ENCODE data around the gene ACSM2A. TPM values are rescaled to one million over a fixed set of nuclear protein-coding genes. Genes with fewer than 3 reads are reported as not detected.
"Not testable (repeated sequence)": the region's sequence is repeated elsewhere in the genome, so short reads cannot be mapped to it uniquely, and the experiment has no call there.

ACSM2A gene
- total RNA-seq, 1 donor from 2014 or later = 0.12 TPM

GRCh38 chr16:20424129-20424866, 27.0 kb upstream of the ACSM2A start:
- DNase-seq (ENCODE audit: low read depth) = no peak
- no peak overlapping the region for H3K4me3 ChIP-seq (ENCODE audit: low read depth, low read length)
- TF ChIP-seq, protein P1, sequence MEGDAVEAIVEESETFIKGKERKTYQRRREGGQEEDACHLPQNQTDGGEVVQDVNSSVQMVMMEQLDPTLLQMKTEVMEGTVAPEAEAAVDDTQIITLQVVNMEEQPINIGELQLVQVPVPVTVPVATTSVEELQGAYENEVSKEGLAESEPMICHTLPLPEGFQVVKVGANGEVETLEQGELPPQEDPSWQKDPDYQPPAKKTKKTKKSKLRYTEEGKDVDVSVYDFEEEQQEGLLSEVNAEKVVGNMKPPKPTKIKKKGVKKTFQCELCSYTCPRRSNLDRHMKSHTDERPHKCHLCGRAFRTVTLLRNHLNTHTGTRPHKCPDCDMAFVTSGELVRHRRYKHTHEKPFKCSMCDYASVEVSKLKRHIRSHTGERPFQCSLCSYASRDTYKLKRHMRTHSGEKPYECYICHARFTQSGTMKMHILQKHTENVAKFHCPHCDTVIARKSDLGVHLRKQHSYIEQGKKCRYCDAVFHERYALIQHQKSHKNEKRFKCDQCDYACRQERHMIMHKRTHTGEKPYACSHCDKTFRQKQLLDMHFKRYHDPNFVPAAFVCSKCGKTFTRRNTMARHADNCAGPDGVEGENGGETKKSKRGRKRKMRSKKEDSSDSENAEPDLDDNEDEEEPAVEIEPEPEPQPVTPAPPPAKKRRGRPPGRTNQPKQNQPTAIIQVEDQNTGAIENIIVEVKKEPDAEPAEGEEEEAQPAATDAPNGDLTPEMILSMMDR (conservative IDR thresholded peaks at IDR 0.05; ENCODE audit: low read depth, low read length) = no peak

- DNase-seq (ENCODE audit: low read depth) = not testable (repeated sequence)
These were observed 23.9 kb upstream of the ACSM2A start for GRCh38 chr16:20427401-20427797.

DNA sequence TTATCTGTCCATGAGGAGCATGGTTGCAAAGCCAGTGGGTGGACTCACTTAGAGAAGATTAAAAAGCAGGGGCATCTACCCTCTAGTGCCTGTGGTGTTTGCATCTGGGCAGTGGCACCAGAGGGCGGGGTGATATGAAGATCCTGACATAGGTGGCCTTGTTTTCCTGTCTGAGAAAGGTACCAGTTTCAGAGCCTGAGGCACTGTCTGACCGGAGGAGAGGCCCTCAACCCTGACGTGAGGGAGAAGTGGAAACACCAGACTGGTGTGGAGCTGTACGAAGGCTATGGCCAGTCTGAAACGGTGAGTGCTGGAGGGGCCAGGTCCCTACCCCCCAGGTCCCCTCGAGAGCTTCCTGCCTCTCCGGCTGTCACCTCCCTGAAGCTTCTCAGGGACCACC, 21.8 kb upstream of the ACSM2A start:
- not testable (repeated sequence) for DNase-seq (ENCODE audit: low read depth); H3K4me3 ChIP-seq (ENCODE audit: low read depth, low read length)

More at GRCh38 chr16:20427401-20427797, 23.9 kb upstream of the ACSM2A start:
- not testable (repeated sequence) for H3K4me3 ChIP-seq (ENCODE audit: low read depth, low read length)

- H3K4me3 ChIP-seq (ENCODE audit: low read depth, low read length); DNase-seq (ENCODE audit: low read depth): not testable (repeated sequence)
These were observed 20.8 kb upstream of the ACSM2A start for GRCh38 chr16:20430480-20430879.

- no peak overlapping the region for H3K4me3 ChIP-seq (ENCODE audit: low read depth, low read length)
- TF ChIP-seq, protein P1 (conservative IDR thresholded peaks at IDR 0.05; ENCODE audit: low read depth, low read length) = no peak
- no peak for DNase-seq (ENCODE audit: low read depth)
These were observed 20.4 kb upstream of the ACSM2A start for GRCh38 chr16:20430948-20431347.

- not testable (repeated sequence) for DNase-seq (ENCODE audit: low read depth); H3K4me3 ChIP-seq (ENCODE audit: low read depth, low read length)
These were observed 12.4 kb upstream of the ACSM2A start for GRCh38 chr16:20438950-20439349.

- DNase-seq (ENCODE audit: low read depth); H3K4me3 ChIP-seq (ENCODE audit: low read depth, low read length): not testable (repeated sequence)
These were observed 11.5 kb upstream of the ACSM2A start for GRCh38 chr16:20439820-20440231.

DNA sequence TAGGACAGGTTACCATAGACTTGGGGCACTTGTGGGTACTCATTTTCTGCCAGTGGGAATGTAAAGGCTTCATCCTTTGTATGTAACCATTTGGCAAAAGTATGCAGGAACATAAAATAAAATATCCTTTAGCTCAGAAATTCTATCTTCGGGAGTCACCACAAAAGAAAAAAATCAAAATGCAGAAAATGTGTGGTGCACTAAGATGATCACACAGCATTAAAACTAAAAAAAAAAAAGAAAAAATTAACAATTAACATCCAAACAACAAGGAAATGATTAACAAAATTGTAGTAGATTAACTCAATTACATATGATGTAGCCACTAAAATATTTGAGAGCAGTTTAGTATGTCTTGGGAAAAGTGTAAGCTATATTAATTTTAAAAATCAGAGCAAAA, 10.6 kb upstream of the ACSM2A start:
- not testable (repeated sequence) for DNase-seq (ENCODE audit: low read depth); H3K4me3 ChIP-seq (ENCODE audit: low read depth, low read length)

GRCh38 chr16:20441191-20441590, 10.1 kb upstream of the ACSM2A start:
- no peak for DNase-seq (ENCODE audit: low read depth)
- no peak overlapping the region for H3K4me3 ChIP-seq (ENCODE audit: low read depth, low read length)
- TF ChIP-seq, protein P1 (conservative IDR thresholded peaks at IDR 0.05; ENCODE audit: low read depth, low read length) = no peak

- DNase-seq (ENCODE audit: low read depth); H3K4me3 ChIP-seq (ENCODE audit: low read depth, low read length): not testable (repeated sequence)
These were observed 9.5 kb upstream of the ACSM2A start for GRCh38 chr16:20441859-20442258.

GRCh38 chr16:20446652-20447393, 4.5 kb upstream of the ACSM2A start:
- H3K4me3 ChIP-seq (ENCODE audit: low read depth, low read length) = not testable (repeated sequence)

GRCh38 chr16:20453633-20454032, 2.3 kb downstream of the ACSM2A start:
- not testable (repeated sequence) for DNase-seq (ENCODE audit: low read depth)

More at GRCh38 chr16:20446652-20447393, 4.5 kb upstream of the ACSM2A start:
- DNase-seq (ENCODE audit: low read depth) = not testable (repeated sequence)

DNA sequence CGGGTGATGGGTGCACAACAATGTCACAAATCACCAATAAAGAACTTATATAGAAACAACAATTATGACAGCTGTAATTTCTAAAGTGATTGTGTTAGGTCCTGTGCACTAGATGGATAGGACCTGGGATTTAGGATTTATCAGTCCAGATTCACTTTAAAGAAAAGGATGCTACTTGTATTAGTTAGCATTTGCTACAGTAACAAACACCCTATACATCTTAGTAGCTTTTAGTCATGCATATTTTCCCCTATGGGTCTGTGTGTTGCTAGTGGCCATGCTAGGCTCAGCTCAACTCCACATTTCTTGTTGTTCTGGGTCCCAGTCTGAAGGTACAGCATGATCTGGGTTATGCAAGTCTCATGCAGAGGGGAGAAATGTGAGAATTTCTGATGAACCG, 7.9 kb downstream of the ACSM2A start:
- not testable (repeated sequence) for DNase-seq (ENCODE audit: low read depth); H3K4me3 ChIP-seq (ENCODE audit: low read depth, low read length)

More at GRCh38 chr16:20453633-20454032, 2.3 kb downstream of the ACSM2A start:
- not testable (repeated sequence) for H3K4me3 ChIP-seq (ENCODE audit: low read depth, low read length)

DNA sequence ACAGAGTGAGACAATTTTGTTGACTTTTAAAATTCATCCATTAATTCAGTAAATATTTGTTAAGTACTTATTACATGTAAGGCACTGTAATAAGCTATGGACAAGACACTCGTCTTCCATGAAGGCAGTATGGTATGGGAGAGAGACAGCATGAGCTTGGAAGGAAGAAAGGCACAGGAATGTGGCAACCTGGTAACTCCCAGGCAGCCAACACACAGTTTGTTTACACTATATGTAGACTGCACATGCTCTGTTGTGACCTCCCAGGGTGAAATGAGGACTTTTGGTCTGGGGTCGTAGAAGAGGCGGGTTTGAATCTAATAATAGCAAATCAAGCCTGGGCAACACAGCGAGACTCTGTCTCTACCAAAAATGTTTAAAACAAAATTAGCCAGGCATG, 9.0 kb downstream of the ACSM2A start:
- not testable (repeated sequence) for H3K4me3 ChIP-seq (ENCODE audit: low read depth, low read length); DNase-seq (ENCODE audit: low read depth)

GRCh38 chr16:20468954-20469353, 17.6 kb downstream of the ACSM2A start:
- not testable (repeated sequence) for DNase-seq (ENCODE audit: low read depth)

GRCh38 chr16:20469930-20470329, 18.6 kb downstream of the ACSM2A start:
- H3K4me3 ChIP-seq (ENCODE audit: low read depth, low read length); DNase-seq (ENCODE audit: low read depth): not testable (repeated sequence)

More at GRCh38 chr16:20468954-20469353, 17.6 kb downstream of the ACSM2A start:
- H3K4me3 ChIP-seq (ENCODE audit: low read depth, low read length) = not testable (repeated sequence)
